Activated CD4-positive, alpha-beta T cell treated with anti-CD3 and anti-CD28 coated beads for 36 hours (primary cell): ENCODE data around the gene JUNB. TPM values are rescaled to one million over a fixed set of nuclear protein-coding genes. Genes with fewer than 3 reads are reported as not detected.

Experiments used
- ATAC-seq: fragments of 200-7000 bp; cut with Tn5 transposase; one replicate; pipeline ENCODE4 v1.10.0; 2021; ENCODE audit warnings: mild to moderate bottlenecking, moderate library complexity
- CTCF ChIA-PET: fragments of 350-600 bp; sonication (Branson Sonifier 250); formaldehyde crosslinking; loops from one replicate; lab custom pipeline; 2021; ENCODE audit warnings: antibody characterized with exemption; lab: Charles Lee
- POLR2A ChIA-PET: fragments of 350-600 bp; sonication (Branson Sonifier 250); formaldehyde crosslinking; loops from one replicate; lab custom pipeline; 2021; ENCODE audit warnings: antibody characterized with exemption, inconsistent platforms; lab: Charles Lee
- DNase-seq: peaks from one replicate; pipeline ENCODE4 v3.0.0-alpha.2; 2020
- H3K27ac Mint-ChIP-seq: one replicate; pipeline ENCODE4 v1.8.0; 2021; ENCODE audit warnings: mixed read lengths
- H3K27me3 Mint-ChIP-seq: one replicate; pipeline ENCODE4 v1.8.0; 2021; ENCODE audit warnings: mixed read lengths
- H3K36me3 Mint-ChIP-seq: one replicate; pipeline ENCODE4 v1.8.0; 2021; ENCODE audit warnings: low read depth, mixed read lengths
- H3K4me1 Mint-ChIP-seq: one replicate; pipeline ENCODE4 v1.8.0; 2021; ENCODE audit warnings: mixed read lengths
- H3K4me3 Mint-ChIP-seq: one replicate; pipeline ENCODE4 v1.8.0; 2021; ENCODE audit warnings: mild to moderate bottlenecking, moderate library complexity, mixed read lengths
- H3K9me3 Mint-ChIP-seq: one replicate; pipeline ENCODE4 v1.8.0; 2021; ENCODE audit warnings: low read depth, mixed read lengths
- intact Hi-C, 2 experiments: fragments of 100-400 bp; cut with DNase I in 1 of 2; cut with micrococcal nuclease in 1 of 2; formaldehyde crosslinking; loops; one replicate each; pipeline versions ENCODE4 v1.14.2 to v1.15.1; 2022 to 2024; cut with DNase I, micrococcal nuclease
- total RNA-seq, 2 experiments: library from RNA; stranded (reverse); gene quantifications; one replicate each; pipeline ENCODE4 v1.2.3, GENCODE V29; 2021

Gene JUNB
- total RNA-seq, 2 experiments from 2014 or later = 375 to 412 TPM

DNA sequence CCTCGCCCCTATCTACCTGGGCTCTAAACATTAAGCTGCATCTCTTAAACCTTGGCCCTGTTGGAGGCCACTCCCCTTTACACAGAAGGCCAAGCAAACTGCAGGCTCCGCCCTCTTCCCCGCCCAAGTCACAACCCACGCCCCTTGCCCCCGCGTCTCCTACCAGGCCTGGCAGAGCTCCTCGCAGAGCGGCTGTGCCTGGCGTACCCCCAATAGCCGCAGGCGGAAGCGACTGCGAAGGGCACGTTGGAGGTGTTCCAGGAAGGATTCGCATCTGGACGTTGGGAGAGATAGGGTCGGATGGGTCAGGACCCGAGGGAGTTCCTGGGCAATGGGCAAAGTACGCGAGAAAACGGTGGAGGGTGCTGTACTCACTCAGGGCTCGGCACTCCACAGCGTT is 37.2 kb downstream of the JUNB start:
- DNase-seq (peak; percentile 71), ATAC-seq (peak; percentile 69)
- POLR2A ChIA-PET = interaction anchor here (0.6 kb wide), 1 partner anchor 22 kb away, joined by 5 read pairs; the partner anchor contains the start of gene RNASEH2A
- Mint-ChIP-seq H3K4me3 (no peak overlapping the region), H3K4me1 (peaks cover 19% of the 10 kb centered on the region), H3K27ac (no peak overlapping the region), H3K9me3 (no peaks in the 10 kb centered on the region), H3K27me3 (peaks cover 56% of the 10 kb centered on the region), H3K36me3 (no peaks in the 10 kb centered on the region)
- CTCF ChIA-PET = interaction anchor here (1.0 to 2.7 kb wide), 6 partner anchors 9 to 73 kb away, joined by 3 to 13 read pairs (median 4); partner anchors contain the start of gene GCDH
- intact Hi-C loops = loop anchor here in 1 of 2 experiments (10.0 kb wide), 1 partner anchor 254 kb away; no protein-coding TSS in a partner anchor

DNA sequence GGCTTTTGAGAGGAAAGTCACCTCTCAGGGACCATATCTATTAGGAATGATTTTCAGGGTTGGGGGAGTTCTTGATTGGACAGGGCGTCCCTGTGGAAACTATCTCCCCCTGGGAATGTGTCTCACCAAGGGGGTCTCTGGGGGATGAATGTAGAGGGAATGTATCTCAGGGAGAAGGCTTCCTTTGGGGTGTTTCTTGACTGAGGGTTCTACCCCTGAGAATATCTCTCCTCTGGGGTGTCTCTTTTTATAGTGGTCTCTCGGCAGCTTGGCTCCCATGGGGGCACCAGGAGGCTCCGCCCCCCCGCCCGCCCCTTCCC is 42.1 kb downstream of the JUNB start:
- Mint-ChIP-seq H3K36me3 (no peaks in the 10 kb centered on the region), H3K4me3 (peak overlapping the region; percentile 38), H3K27me3 (peaks cover 68% of the 10 kb centered on the region), H3K4me1 (peaks cover 23% of the 10 kb centered on the region), H3K9me3 (no peaks in the 10 kb centered on the region), H3K27ac (no peak overlapping the region)
- DNase-seq = no peak
- no peak for ATAC-seq
- ChIA-PET CTCF (interaction anchor here (1.4 to 1.5 kb wide), 2 partner anchors 14 to 67 kb away, joined by 4 read pairs; no protein-coding TSS in a partner anchor), POLR2A (no interaction called here)
- intact Hi-C loops = no loop called here

DNA sequence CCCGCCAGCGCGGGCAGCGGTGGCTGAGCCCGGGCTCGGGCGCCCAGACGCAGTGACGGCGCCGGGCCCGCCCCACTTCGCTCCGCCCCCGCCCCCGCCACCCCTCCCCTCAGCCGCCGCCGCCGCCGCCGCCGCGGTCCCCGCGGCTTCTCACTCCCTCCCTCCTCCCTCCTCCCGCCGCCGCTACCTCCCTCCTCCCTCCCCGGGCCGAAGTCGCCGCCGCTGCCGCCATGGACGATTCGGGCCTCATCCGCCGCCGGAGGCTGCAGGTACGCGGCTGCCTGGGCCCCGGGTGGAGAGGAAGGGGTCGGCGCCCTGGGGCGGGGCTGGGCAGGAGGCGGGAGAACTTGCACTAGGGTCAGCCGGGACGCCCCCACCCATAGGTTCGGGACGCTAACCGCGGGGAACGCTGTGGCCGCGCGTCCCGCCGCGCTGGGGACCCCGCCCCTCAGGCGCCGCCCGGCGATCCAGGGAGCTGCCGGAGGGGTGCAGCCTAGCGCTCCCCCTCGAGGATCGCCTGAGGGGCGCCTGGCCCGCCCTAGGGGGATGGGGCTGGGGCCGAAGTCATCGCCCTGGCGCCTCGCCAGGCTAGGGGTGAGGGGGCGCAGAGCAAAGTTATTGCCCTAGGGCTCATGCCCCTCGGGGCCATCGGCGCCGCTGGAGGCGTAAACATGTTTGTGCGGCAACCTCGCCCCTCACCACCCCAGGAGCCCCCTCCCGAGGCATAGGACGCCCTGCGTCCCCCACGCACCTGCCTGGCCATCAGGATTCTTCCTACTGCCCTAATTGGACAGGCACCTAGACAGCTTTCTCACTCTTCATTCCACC is 42.7 kb downstream of the JUNB start:
- no peaks in the 10 kb centered on the region for H3K9me3 Mint-ChIP-seq
- ATAC-seq = peak; percentile 15
- intact Hi-C loops = loop anchor here in 1 of 2 experiments (2.0 kb wide), 1 partner anchor 265 kb away; no protein-coding TSS in a partner anchor

DNA sequence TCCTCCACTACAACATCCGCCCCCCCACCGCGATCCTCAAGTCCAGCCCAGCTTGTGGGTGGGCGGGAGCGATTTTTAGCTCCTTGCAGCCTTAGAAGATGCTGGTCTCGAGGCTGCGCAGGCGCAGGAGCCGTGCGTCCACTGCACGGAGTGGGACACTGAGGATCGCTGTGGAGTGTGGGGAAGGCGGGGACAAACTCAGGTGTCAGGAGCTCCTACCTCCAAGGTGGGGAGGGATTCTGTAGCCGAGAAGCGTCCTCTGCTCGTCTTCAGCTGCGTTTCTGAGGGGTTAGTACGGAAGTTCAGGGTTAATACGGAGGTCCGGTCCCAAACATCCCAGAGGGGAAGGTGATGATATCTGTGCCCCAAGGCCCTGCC is 43.3 kb downstream of the JUNB start, which contains the start of gene RTBDN:
TSS of gene RTBDN (minus strand) at position 14 of the 378 bp plus-strand sequence. CDS start 4,600 bp downstream, outside the sequence.
- Mint-ChIP-seq H3K9me3 (no peaks in the 10 kb centered on the region), H3K4me3 (no peak within 1 kb of the TSS), H3K36me3 (no peaks in the 10 kb centered on the region), H3K27ac (no peak within 1 kb of the TSS), H3K27me3 (peaks cover 70% of the 10 kb centered on the region), H3K4me1 (peaks cover 30% of the 10 kb centered on the region)
- DNase-seq (peak; percentile 30), ATAC-seq (no peak)
- intact Hi-C loops = loop anchor here in 1 of 2 experiments (2.0 kb wide), 1 partner anchor 264 kb away; no protein-coding TSS in a partner anchor
- POLR2A ChIA-PET = no interaction called here
- CTCF ChIA-PET = interaction anchor here (0.6 to 1.6 kb wide), 6 partner anchors 12 to 551 kb away, joined by 3 to 4 read pairs (median 4); partner anchors contain the start of gene SYCE2

More for the DNA sequence above, 42.7 kb downstream of the JUNB start:
- Mint-ChIP-seq H3K4me3 (no peak overlapping the region), H3K4me1 (peaks cover 24% of the 10 kb centered on the region), H3K36me3 (no peaks in the 10 kb centered on the region), H3K27ac (no peak overlapping the region), H3K27me3 (peaks cover 66% of the 10 kb centered on the region)
- ChIA-PET POLR2A (no interaction called here), CTCF (interaction anchor here (0.6 to 1.6 kb wide), 6 partner anchors 13 to 551 kb away, joined by 3 to 4 read pairs (median 4); partner anchors contain the start of gene SYCE2)
- DNase-seq = peak; percentile 71

DNA sequence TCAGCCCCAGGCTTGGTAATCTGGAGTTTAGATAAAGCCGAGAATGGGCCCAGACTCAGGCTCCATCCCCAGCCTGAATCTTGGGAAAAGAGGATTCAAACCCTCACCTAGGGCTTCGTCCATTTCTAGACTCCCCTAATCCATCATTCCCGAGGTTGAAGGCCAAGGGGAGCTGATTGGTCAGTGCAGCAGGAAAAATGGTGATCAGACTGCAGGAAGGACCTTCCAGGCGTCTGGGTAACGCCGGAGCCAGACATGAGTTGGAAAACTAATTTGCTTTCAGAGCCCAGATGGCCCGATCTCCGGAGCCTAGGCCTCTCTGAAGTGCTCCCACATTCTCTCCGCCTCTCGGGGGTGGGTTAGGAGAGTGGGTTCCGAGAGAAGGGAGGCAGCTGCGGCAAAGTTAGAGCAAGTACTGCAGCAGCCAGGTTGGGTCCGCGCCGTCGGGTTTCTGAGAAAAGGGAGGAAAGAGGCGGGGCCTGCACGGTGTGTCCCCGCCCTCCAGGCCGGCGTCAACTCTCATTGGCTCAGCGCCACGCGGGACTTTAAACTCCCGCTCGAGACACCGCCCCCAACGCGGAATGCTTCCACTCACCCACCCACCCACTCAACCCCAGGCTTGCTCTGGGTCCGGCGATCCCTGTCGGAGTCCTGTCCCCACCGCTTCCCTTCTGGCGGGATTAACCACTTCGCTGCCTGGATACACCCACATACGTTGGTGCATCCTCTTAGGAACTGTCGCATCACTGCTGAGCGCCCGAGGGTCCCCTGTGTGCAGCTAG is 43.9 kb downstream of the JUNB start:
- no peak for ATAC-seq
- peak; percentile 64 for DNase-seq
- H3K27me3 Mint-ChIP-seq = peaks cover 70% of the 10 kb centered on the region
- H3K9me3 Mint-ChIP-seq = no peaks in the 10 kb centered on the region
- H3K4me3 Mint-ChIP-seq = no peak overlapping the region
- peaks cover 31% of the 10 kb centered on the region for H3K4me1 Mint-ChIP-seq
- no peak overlapping the region for H3K27ac Mint-ChIP-seq
- ChIA-PET CTCF (interaction anchor here (0.7 to 1.6 kb wide), 7 partner anchors 12 to 550 kb away, joined by 3 to 4 read pairs (median 3); partner anchors contain the start of gene SYCE2), POLR2A (no interaction called here)
- H3K36me3 Mint-ChIP-seq = no peaks in the 10 kb centered on the region
- intact Hi-C loops = loop anchor here in 1 of 2 experiments (2.0 kb wide), 1 partner anchor 264 kb away; no protein-coding TSS in a partner anchor

DNA sequence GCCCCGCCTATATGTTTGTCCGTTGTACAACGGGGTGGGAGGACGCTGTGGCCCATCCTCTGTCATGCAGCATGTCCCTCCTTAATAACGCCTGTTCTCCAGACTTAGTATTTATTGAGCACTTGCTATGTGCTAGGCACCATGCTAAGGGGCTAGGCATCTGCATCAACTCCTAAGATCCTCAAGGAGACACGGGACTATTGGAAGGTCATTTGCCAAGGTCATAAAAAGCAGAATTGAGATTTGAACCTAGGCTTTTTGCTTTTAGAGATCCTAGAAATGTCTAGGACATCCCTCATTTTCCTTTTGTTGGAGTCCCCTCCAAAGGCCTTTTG is 45.2 kb downstream of the JUNB start:
- POLR2A ChIA-PET = interaction anchor here (0.6 kb wide), 1 partner anchor 45 kb away, joined by 3 read pairs; no protein-coding TSS in a partner anchor
- Mint-ChIP-seq H3K9me3 (no peaks in the 10 kb centered on the region), H3K36me3 (no peaks in the 10 kb centered on the region), H3K4me3 (no peak overlapping the region), H3K27me3 (peaks cover 72% of the 10 kb centered on the region), H3K27ac (no peak overlapping the region), H3K4me1 (peaks cover 42% of the 10 kb centered on the region)
- ATAC-seq (no peak), DNase-seq (no peak)
- CTCF ChIA-PET = interaction anchor here (0.8 to 1.8 kb wide), 5 partner anchors 8 to 71 kb away, joined by 3 to 17 read pairs (median 4); no protein-coding TSS in a partner anchor
- intact Hi-C loops = no loop called here

DNA sequence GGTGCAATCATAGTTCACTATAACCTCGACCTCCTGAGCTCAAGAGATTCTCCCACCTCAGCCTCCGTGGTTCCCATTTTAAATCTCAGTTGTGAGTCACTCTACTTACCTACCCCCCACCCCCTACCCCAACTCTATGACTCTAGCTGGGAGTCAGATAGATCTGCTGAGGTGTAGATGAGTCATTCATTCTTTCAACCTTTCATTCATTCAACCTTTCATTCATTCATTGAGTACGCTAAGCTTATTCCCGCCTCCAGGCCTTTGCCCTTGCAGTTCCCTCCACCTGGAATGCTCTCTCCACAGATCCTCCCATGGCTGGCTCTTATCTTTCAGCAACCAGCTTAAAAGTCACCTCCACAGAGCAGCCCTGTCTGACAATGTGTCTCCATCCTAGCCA is 45.9 kb downstream of the JUNB start:
- POLR2A ChIA-PET = interaction anchor here (0.6 kb wide), 1 partner anchor 45 kb away, joined by 3 read pairs; no protein-coding TSS in a partner anchor
- CTCF ChIA-PET = interaction anchor here (0.5 to 1.8 kb wide), 9 partner anchors 9 to 342 kb away, joined by 3 to 17 read pairs (median 4); no protein-coding TSS in a partner anchor
- H3K4me1 Mint-ChIP-seq = peaks cover 41% of the 10 kb centered on the region
- no peak overlapping the region for H3K4me3 Mint-ChIP-seq
- H3K9me3 Mint-ChIP-seq = no peaks in the 10 kb centered on the region
- no peaks in the 10 kb centered on the region for H3K36me3 Mint-ChIP-seq
- H3K27me3 Mint-ChIP-seq = peaks cover 71% of the 10 kb centered on the region
- ATAC-seq (no peak), DNase-seq (peak; percentile 43)
- intact Hi-C loops = no loop called here
- no peak overlapping the region for H3K27ac Mint-ChIP-seq

DNA sequence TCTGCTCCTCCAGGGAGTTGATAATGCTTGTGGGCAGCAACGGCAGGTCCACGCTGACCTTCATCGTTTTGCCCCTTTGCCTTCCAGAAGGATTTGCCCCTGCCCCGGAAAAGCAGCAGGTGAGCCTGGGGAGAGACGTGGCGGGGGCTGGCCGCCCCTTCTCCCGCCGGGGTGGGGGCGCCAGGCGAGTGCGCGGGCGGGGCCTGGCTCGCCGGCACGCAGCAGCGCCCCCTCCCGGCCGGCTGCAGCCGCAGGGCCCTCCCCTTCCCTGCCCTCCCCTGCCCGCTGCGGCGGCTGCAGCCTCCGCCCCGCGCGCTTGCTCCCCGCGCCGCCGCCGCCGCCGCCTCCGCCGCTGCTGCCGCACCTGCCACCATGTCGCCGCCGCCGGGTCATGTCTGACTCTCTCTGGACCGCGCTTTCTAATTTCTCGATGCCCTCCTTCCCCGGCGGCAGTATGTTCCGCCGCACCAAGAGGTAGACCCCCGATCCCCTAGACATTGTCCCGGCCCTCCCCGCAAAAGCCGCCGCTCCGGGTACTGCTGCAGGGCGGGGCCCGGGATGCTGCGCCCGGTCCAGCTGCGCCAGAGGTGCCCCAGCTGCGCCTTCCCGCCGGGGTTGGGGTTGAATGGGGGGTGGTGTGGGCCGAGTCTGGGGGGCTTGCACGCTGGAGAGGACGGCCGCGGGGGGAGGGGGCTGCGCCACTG is 47.0 kb downstream of the JUNB start, which contains the start of gene MAST1:
TSS of gene MAST1 (plus strand) at position 334 of the 704 bp plus-strand sequence. CDS start at position 392, 58 bp downstream.
- POLR2A ChIA-PET = no interaction called here
- intact Hi-C loops = loop anchor here in 1 of 2 experiments (2.0 kb wide), 1 partner anchor 64 kb away; the partner anchor contains the start of gene HOOK2
- DNase-seq (peak; percentile 82), ATAC-seq (peak; percentile 61)
- Mint-ChIP-seq H3K27ac (no peak within 1 kb of the TSS), H3K4me1 (peaks cover 35% of the 10 kb centered on the region), H3K36me3 (no peaks in the 10 kb centered on the region), H3K4me3 (peak within 1 kb of the TSS; percentile 57), H3K27me3 (peaks cover 70% of the 10 kb centered on the region), H3K9me3 (no peaks in the 10 kb centered on the region)
- CTCF ChIA-PET = interaction anchor here (0.6 to 1.8 kb wide), 5 partner anchors 9 to 355 kb away, joined by 3 to 17 read pairs (median 6); no protein-coding TSS in a partner anchor

DNA sequence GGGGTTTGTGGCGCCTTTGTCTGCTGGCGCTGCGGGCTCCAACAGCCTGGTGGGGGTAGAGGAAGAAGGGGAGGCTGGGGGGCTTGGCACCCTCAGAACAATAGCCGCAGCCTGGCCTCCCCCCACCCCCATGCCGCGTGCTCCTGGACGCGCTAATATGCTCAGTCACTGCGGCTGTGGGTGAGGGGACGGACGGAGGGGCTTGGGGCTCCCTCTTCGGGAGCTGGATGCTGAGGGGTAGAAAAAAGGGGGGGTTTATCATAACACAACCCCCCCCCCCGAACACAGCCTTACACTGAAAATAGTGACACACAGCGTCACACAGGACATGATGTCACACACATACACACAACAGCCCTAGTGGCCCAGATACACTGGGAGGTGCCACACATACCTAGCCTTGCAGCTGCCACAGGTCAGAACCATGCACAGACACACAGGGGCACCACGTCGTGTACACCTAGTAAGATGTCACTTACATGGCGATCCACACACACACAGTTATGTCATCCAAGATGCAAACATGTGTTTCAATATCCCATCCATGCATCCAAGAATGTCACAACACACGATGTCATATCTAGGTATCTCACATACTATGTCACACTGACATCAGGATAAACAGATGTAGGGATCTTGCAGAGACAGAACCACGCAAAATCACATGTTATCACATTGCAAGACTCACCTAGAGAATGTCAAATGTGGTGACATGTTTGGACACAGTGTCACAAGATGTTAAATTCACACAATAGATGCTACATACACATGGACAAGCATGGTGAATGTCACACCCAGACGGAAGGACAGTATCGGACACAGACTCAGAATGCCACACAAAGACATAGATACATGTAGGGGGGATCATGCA is 47.8 kb downstream of the JUNB start:
- ATAC-seq = peak; percentile 45
- H3K4me3 Mint-ChIP-seq = peak overlapping the region; percentile 57
- no peaks in the 10 kb centered on the region for H3K9me3 Mint-ChIP-seq
- intact Hi-C loops = loop anchor here in 1 of 2 experiments (2.0 kb wide), 1 partner anchor 64 kb away; the partner anchor contains the start of gene HOOK2
- H3K27ac Mint-ChIP-seq = no peak overlapping the region
- ChIA-PET CTCF (interaction anchor here (0.6 to 1.3 kb wide), 3 partner anchors 9 to 356 kb away, joined by 3 to 6 read pairs (median 4); no protein-coding TSS in a partner anchor), POLR2A (no interaction called here)
- DNase-seq = peak; percentile 59
- H3K4me1 Mint-ChIP-seq = peaks cover 33% of the 10 kb centered on the region
- H3K27me3 Mint-ChIP-seq = peaks cover 69% of the 10 kb centered on the region
- no peaks in the 10 kb centered on the region for H3K36me3 Mint-ChIP-seq
